T-helper 1 cell treated with Interleukin-12 subunit alpha and Interleukin-12 subunit beta and Interleukin-4 antibody, amounts not matched to agents 30 μg/mL and 1 μg/mL, for 36 hours (primary cell): ENCODE data around the gene C9orf78.

Source experiments
- H3K27ac Mint-ChIP-seq: one replicate; pipeline ENCODE4 v1.8.0; 2021; ENCODE audit warnings: mild to moderate bottlenecking, mixed read lengths
- H3K27me3 Mint-ChIP-seq: one replicate; pipeline ENCODE4 v1.8.0; 2021; ENCODE audit warnings: low read depth, mixed read lengths
- H3K36me3 Mint-ChIP-seq: one replicate; pipeline ENCODE4 v1.8.0; 2021; ENCODE audit warnings: low read depth, mixed read lengths
- H3K4me1 Mint-ChIP-seq: one replicate; pipeline ENCODE4 v1.8.0; 2021; ENCODE audit warnings: low read depth, mixed read lengths
- H3K4me3 Mint-ChIP-seq: one replicate; pipeline ENCODE4 v1.8.0; 2021; ENCODE audit warnings: mild to moderate bottlenecking, moderate library complexity, mixed read lengths
- H3K9me3 Mint-ChIP-seq: one replicate; pipeline ENCODE4 v1.8.0; 2021; ENCODE audit warnings: mixed read lengths

Gene C9orf78

DNA sequence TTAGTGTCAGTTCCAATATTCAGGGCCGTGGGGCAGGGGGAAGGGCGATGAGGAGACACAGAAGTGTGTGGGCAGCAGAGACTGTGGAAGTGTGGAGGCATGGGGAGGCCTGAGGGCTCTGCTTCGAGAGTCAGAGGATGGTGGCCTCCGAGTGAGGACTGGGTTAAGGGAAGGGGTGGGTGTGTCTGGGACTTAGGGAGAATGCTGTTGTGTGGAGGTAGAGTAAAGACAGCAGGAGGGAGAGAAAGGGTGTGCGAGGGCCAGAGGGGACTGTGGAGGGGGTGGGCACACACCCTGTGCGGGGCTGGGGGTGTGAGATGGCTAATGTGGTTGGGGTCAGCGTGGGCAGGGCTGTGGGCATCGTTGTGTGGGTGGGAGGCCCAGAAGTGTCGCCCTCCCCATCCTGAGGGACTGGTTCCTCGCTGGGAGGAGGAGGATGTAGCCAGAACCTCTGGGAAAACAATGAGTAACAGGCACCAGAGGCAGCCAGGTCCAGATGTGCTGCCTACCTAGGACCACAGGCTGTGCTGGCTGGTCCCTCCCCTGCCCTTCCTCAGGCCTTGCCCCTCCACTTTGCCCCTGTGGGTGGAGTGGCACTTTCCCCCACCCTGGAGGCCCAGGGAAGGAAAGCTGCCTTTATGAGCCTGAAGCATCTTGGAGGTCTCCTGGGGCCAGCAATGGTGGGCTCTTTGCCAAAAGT lies 4.4 kb upstream of the C9orf78 start:
- Mint-ChIP-seq H3K9me3 (no peaks in the 10 kb centered on the region), H3K27me3 (no peaks in the 10 kb centered on the region), H3K36me3 (peaks cover 30% of the 10 kb centered on the region), H3K27ac (peak overlapping the region; percentile 93), H3K4me1 (peaks cover 45% of the 10 kb centered on the region), H3K4me3 (peak overlapping the region; percentile 84)

DNA sequence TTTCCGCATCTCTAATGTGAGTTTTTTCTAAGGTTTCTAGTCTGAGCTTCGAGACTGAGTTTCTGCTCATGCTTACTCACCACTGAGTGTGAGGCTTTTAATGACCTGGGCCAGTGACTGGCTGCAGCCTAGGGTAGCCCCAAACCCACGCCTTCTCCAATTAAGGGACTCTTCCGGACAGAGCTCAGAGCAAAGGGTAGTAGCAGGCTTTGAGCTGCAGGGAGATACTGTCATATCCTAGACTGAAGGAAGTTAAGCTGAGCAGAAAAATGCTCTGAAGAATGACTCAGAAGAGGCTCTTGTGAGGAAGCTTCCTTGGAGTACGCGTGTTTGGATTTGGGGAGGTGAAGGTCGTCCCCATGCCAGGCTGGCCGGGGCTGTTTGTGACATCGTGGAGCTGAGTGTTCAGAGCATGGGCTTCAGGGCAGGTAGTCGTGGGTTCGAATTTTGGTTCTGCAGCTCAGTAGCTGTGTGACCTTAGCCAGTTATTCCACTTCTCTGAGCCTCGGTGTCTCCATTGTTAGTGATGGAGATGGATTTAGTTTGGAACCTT lies 3.7 kb upstream of the C9orf78 start:
- Mint-ChIP-seq H3K9me3 (no peaks in the 10 kb centered on the region), H3K4me3 (peak overlapping the region; percentile 84), H3K4me1 (peaks cover 52% of the 10 kb centered on the region), H3K27ac (peak overlapping the region; percentile 93), H3K36me3 (peaks cover 34% of the 10 kb centered on the region), H3K27me3 (no peaks in the 10 kb centered on the region)

DNA sequence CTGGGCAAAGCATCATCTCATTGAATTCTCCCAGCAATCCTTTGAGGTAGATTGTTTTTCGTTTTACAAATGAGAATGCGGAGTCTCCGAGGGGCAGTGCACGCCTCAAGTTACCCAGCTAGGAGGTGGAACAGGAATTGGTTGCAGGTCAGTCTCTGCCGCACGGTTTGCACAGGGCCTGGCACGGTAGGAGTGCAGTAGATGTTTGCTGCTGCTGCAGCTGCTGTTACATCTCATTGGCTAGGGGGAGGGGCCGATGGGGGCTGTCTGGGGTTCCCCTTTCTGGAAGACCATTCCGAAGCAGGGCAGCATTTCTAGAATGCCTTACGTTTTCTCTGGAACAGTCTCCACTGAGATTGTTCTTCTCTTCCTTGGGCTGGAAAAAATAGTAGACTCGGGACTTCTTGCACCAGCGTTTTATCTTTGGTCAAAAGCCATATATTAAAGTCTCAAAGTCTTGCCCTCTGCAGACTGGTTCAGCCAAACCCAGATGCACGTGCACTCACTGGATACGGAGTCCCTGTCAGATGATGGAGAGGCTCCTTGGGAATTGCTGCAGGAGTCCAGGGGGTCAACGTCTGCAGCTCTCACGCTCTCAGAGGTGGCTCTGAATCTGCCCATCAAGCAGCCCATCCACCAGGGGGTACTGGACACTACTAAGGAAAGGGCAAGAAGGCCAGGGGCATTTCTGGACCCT lies 1.4 kb upstream of the C9orf78 start:
- Mint-ChIP-seq H3K4me1 (peaks cover 54% of the 10 kb centered on the region), H3K36me3 (peaks cover 40% of the 10 kb centered on the region), H3K27me3 (no peaks in the 10 kb centered on the region), H3K9me3 (no peaks in the 10 kb centered on the region), H3K4me3 (peak overlapping the region; percentile 92), H3K27ac (peak overlapping the region; percentile 96)

DNA sequence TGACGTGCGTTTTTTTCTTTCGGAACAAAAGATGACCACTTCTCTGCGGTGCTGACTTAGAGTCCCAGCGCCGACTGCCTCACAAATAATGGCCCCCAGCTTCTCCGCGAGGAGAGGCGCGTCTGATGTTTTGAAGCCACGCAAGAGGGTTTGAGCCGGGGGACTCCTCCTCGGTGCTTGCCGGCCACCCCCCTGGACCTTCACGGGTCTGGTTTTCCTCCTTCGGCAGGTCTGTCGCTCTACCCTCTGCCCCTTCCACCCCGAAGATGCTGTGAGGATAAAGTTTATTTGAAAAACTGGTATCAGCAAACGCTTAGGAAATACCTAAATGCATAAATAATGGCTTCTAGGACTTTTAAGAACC lies 767 bp upstream of the C9orf78 start:
- H3K4me1 Mint-ChIP-seq: peaks cover 49% of the 10 kb centered on the region
- peak overlapping the region; percentile 96 for H3K27ac Mint-ChIP-seq
- H3K27me3 Mint-ChIP-seq: no peaks in the 10 kb centered on the region
- H3K36me3 Mint-ChIP-seq: peaks cover 38% of the 10 kb centered on the region
- H3K9me3 Mint-ChIP-seq: no peaks in the 10 kb centered on the region
- H3K4me3 Mint-ChIP-seq: peak overlapping the region; percentile 92

DNA sequence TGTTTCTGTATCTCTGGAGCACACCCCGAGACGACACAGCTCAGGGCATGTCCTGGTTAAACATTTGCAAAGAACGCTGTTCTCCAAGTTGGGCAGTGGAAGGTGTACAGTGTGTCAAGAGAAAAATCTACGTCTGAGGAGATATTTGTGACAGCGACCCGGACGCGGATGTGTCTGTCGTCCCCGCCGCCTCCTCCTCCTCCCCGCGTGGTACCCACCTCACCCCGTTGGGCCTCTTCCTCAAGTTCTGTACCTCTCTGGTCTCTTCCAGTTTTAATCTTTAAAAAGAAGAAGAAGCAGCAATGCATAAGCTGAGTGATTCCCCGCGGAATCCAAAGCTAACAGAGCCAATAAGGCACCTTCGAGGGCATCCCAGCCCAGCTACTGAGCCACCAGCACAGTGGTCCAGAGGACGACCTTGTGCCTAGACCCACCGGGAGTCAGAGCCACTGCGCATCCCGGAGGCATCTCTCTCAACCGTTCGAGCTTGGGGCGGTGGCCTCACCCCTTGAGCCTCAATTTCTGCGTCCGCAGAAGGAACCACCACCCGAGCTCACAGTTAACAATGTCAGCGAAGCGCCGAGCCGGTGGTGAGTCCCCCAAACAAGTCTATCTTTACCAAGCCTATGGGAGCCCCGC lies 467 bp downstream of the C9orf78 start:
- peak overlapping the region; percentile 98 for H3K4me3 Mint-ChIP-seq
- H3K27me3 Mint-ChIP-seq: no peaks in the 10 kb centered on the region
- H3K4me1 Mint-ChIP-seq: peaks cover 42% of the 10 kb centered on the region
- peaks cover 43% of the 10 kb centered on the region for H3K36me3 Mint-ChIP-seq
- H3K9me3 Mint-ChIP-seq: no peaks in the 10 kb centered on the region
- peak overlapping the region; percentile 96 for H3K27ac Mint-ChIP-seq

DNA sequence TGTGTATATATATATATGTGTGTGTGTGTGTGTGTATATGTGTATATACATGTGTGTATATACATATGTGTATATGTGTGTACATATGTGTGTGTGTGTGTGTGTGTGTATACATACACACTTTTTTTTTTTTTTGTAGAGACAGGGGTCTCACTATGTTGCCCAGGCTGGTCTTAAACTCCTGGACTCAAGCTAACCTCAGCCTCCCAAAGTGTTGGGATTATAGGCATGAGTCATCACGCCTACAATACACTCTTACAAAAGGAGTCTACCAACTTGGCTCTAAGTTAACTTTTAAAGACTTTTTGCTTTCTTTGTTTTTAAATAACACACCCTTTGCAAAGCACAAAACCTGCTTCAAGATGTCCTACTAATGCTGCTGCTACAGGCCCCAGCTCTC lies 2.1 kb downstream of the C9orf78 start:
- Mint-ChIP-seq H3K27me3 (no peaks in the 10 kb centered on the region), H3K4me1 (peaks cover 32% of the 10 kb centered on the region), H3K36me3 (peaks cover 46% of the 10 kb centered on the region), H3K27ac (no peak overlapping the region), H3K4me3 (peak overlapping the region; percentile 43), H3K9me3 (no peaks in the 10 kb centered on the region)

DNA sequence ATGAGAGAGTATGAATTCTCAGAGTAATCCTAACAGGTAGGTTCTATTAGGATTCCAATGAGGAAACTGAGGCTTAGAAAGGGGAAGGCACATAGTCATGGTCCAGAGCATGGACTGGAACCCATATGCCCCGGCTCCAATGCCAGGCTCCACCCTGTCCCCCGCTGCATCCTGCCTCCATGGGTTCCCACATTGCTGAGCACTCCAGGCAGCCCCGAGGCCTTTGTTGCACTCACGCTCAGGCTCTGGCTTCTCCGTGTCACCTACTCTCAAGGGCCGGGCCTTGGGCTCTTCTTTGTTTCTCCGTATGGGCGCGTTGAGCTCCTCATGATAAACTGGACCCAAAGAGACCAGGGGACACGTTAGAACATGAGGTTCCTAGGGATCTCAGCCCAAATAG lies 6.1 kb downstream of the C9orf78 start:
- no peak overlapping the region for H3K27ac Mint-ChIP-seq
- H3K4me3 Mint-ChIP-seq: no peak overlapping the region
- H3K4me1 Mint-ChIP-seq: peaks cover 10% of the 10 kb centered on the region
- H3K27me3 Mint-ChIP-seq: no peaks in the 10 kb centered on the region
- no peaks in the 10 kb centered on the region for H3K9me3 Mint-ChIP-seq
- peaks cover 27% of the 10 kb centered on the region for H3K36me3 Mint-ChIP-seq

DNA sequence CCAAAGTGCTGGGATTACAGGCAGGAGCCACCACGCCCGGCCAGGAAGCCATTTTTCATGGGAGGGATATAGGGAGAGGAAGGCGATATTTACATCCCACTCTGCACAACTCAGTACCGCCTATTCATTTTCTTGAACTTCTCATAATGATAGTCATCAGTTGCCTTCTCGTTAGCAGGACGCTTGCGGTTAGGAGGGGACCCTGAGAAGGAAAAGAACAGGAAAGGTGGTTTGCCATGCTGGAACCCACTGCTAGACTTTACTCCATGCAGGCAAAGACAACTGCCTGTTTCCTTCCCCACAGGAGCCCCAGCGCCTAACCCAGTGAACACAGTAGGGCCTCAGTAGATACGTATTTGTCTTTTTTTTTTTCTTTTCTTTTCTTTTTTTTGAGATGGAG lies 7.0 kb downstream of the C9orf78 start:
- Mint-ChIP-seq H3K27me3 (no peaks in the 10 kb centered on the region), H3K27ac (no peak overlapping the region), H3K36me3 (peaks cover 24% of the 10 kb centered on the region)

DNA sequence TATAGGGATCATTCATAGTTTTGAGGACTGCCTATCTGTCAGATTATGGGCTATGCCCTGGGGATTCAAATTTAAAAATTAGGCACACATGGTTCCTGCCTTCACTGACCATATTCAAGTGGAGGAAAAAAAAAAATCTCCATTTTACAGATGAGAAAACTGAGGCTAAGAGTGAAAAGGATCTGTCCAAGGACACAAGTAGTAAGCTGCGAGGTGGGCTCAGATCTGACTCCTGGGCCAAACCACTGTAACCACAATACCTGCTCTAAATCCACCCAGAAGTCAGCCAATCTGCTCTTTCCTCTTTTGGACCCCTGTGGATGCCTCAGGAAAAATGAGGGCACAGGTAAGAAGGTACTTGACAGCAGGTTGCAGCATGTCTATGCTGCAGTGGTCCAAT lies 8.3 kb downstream of the C9orf78 start:
- H3K27me3 Mint-ChIP-seq: no peaks in the 10 kb centered on the region
- H3K36me3 Mint-ChIP-seq: peaks cover 30% of the 10 kb centered on the region
- H3K4me1 Mint-ChIP-seq: peaks cover 11% of the 10 kb centered on the region
- H3K4me3 Mint-ChIP-seq: no peak overlapping the region
- no peaks in the 10 kb centered on the region for H3K9me3 Mint-ChIP-seq
- no peak overlapping the region for H3K27ac Mint-ChIP-seq

More for the DNA sequence above, 7.0 kb downstream of the C9orf78 start:
- H3K4me1 Mint-ChIP-seq: peaks cover 5% of the 10 kb centered on the region
- H3K4me3 Mint-ChIP-seq: no peak overlapping the region
- H3K9me3 Mint-ChIP-seq: no peaks in the 10 kb centered on the region

DNA sequence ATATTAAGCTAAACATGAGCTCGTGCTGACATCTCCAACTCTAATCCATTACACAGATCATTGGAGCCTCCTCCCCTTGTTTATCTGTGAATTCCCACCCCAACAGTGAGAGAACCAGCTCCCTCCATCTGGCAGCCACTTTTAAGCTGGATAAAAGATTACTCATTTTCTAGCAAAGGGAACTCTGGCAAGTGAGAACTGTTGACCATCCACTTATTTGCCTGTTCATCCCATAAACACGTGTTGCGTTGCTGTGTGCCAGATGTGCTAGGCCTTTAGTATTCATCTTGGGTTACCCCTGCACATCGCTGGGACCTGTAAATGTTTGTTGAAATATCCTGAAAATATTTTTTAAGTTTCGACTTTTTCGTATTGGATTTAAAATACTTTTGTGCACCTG lies 8.7 kb downstream of the C9orf78 start:
- no peak overlapping the region for H3K4me3 Mint-ChIP-seq
- H3K27me3 Mint-ChIP-seq: no peaks in the 10 kb centered on the region
- H3K27ac Mint-ChIP-seq: no peak overlapping the region

DNA sequence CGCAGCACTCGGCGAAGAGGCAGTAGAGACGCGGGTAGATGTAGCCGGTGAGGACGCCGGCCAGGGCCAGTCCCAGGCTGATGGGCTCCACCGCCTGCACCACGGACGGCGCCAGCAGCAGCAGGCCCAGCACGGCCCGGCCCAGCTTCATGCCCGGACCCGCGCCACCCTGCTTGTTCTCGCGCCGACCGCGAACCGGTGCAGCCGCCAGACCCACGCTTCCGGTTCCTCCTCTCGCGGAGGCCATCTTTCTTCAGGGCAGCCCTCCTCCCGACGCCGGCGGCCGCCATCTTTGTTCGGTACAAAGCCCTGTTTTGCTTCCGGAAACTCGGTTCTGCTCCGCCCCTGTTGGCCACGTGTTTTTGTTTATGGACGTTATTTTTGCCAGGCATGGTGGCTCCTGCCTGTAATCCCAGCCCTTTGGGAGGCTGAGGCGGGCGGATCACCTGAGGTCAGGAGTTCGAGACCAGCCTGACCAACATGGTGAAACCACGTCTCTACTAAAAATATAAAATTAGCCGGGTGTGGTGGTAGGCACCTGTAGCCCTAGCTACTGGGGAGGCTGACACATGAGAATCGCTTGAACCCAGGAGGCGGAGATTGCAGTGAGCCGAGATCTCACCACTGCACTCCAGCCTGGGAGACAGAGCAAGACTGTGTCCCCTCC lies 11.0 kb downstream of the C9orf78 start, which contains the start of gene TOR1A:
TSS of gene TOR1A (minus strand) at position 202 of the 667 bp plus-strand sequence. CDS start at position 151, 51 bp downstream.
- H3K9me3 Mint-ChIP-seq: no peaks in the 10 kb centered on the region
- peak within 1 kb of the TSS; percentile 82 for H3K27ac Mint-ChIP-seq
- peak within 1 kb of the TSS; percentile 85 for H3K4me3 Mint-ChIP-seq
- H3K27me3 Mint-ChIP-seq: no peaks in the 10 kb centered on the region
- peaks cover 11% of the 10 kb centered on the region for H3K4me1 Mint-ChIP-seq
- peaks cover 17% of the 10 kb centered on the region for H3K36me3 Mint-ChIP-seq

More for the DNA sequence above, 8.7 kb downstream of the C9orf78 start:
- H3K4me1 Mint-ChIP-seq: peaks cover 11% of the 10 kb centered on the region
- no peaks in the 10 kb centered on the region for H3K9me3 Mint-ChIP-seq
- peaks cover 28% of the 10 kb centered on the region for H3K36me3 Mint-ChIP-seq

DNA sequence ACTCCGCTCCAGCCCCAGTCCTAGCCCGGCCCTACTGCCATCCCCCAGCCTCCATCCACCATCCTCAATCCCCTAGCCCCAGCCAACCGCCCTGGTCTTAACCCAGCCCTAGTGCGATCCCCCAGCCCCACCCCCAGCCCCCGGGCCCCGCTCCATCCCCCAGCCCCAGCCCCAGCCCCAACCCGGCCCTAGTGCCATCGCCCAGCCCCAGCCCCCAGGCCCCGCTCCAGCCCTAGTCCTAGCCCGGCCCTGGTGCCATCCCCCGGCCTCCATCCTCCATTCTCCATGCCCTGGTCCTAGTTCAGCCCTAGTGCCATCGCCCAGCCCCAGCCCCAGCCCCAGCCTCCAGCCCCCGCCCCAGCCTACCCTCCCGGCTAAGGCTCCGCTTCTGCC lies 11.5 kb downstream of the C9orf78 start:
- Mint-ChIP-seq H3K27me3 (no peaks in the 10 kb centered on the region), H3K4me3 (peak overlapping the region; percentile 85), H3K4me1 (peaks cover 15% of the 10 kb centered on the region), H3K36me3 (peaks cover 20% of the 10 kb centered on the region), H3K27ac (peak overlapping the region; percentile 74), H3K9me3 (no peaks in the 10 kb centered on the region)

DNA sequence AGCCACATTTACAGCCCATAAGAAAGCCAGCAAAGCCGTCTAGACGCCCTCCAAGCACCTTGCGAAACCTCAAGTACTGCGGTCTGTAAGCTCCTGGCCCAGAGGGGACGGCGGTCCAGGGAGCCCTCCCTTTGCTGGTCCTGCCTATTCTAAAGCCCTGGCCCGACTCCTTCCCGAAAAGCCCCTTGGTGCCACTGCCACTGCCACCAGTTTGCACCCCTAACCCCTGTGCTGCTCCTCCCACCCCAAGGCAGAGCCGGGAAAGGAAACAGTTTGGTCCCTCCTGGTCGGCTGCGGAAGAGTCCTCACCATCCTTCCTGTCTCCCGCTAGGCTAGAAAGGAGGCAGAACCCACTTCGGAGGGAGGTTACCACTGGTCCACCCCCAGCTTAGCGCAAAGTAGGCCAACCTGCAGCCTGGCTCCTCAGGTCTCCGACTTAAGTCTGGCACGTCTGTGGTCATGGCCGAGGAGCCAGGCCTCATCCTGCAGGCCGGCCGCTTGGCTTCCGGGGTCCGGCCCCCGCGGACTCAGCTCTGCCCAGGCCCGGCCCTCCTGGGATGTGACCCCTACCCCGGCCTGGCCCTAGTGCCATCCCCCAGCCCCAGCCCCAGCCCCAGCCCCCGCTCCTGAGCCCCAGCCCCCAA lies 12.1 kb downstream of the C9orf78 start:
- Mint-ChIP-seq H3K27ac (peak overlapping the region; percentile 69), H3K27me3 (no peaks in the 10 kb centered on the region), H3K9me3 (no peaks in the 10 kb centered on the region), H3K4me1 (peaks cover 17% of the 10 kb centered on the region), H3K4me3 (peak overlapping the region; percentile 85), H3K36me3 (peaks cover 22% of the 10 kb centered on the region)
